ENCODE measurements around the gene ARL3. TPM values are rescaled to one million over a fixed set of nuclear protein-coding genes. Genes with fewer than 3 reads are reported as not detected.
"Not testable (repeated sequence)": the region's sequence is repeated elsewhere in the genome, so short reads cannot be mapped to it uniquely, and the experiment has no call there.

Gene ARL3
- total RNA-seq, 4 donors from 2014 or later: 11.0 to 17.7 (median 13.8) TPM

- peak in 1 of 5 experiments; percentile 14 for TF ChIP-seq CTCF (IDR thresholded peaks at IDR 0.05)
- TF ChIP-seq EP300 (IDR thresholded peaks at IDR 0.05): peak; percentile 61 to 100
- peak; percentile 64 to 91 for TF ChIP-seq POLR2A (IDR thresholded peaks at IDR 0.05)
- Histone ChIP-seq H3K9me3 (no peaks in the 10 kb centered on the region), H3K4me3 (peak within 1 kb of the TSS; percentile 58 to 99 (median 88)), H3K4me1 (peaks cover 0 to 47% (median 12%) of the 10 kb centered on the region in 4 donors), H3K27ac (peak within 1 kb of the TSS; percentile 81 to 98 (median 88)), H3K27me3 (no peaks in the 10 kb centered on the region), H3K36me3 (no peaks in the 10 kb centered on the region)
- DNase-seq (ENCODE audit: low spot score in 2 of 2): peak; percentile 90 to 99
- 0 to 1% methylated on average over 37 of the region's 37 CpGs for WGBS, 2 donors
Observed at GRCh38 chr10:102743588-102744373, 29.6 kb upstream of the ARL3 start, which contains the start of gene WBP1L. Gene WBP1L, plus strand, starts transcription at chr10:102743948. Its CDS starts 106 bp downstream, at chr10:102744054.

- peak overlapping the region in 1 of 4 donors; percentile 98 for H3K27ac ChIP-seq
- 30 to 34% methylated on average over 7 of the region's 7 CpGs for WGBS, 2 donors
Observed at GRCh38 chr10:102743078-102743587, 28.9 kb upstream of the ARL3 start.

GRCh38 chr10:102742313-102742712 lies 28.1 kb upstream of the ARL3 start:
- H3K27ac ChIP-seq; H3K4me3 ChIP-seq; H3K9me3 ChIP-seq; H3K36me3 ChIP-seq; H3K27me3 ChIP-seq; DNase-seq (ENCODE audit: low spot score in 2 of 2): not testable (repeated sequence)
- peaks cover 0 to 39% (median 12%) of the 10 kb centered on the region in 4 donors for H3K4me1 ChIP-seq
- WGBS, 2 donors: 86 to 87% methylated on average over 5 of the region's 5 CpGs

More at GRCh38 chr10:102743078-102743587, 28.9 kb upstream of the ARL3 start:
- Histone ChIP-seq H3K36me3 (peaks cover 0 to under 1% (median 0%) of the 10 kb centered on the region in 3 donors), H3K4me1 (peaks cover 0 to 41% (median 12%) of the 10 kb centered on the region in 4 donors), H3K27me3 (no peaks in the 10 kb centered on the region), H3K4me3 (peak overlapping the region in 3 of 4 donors; percentile 38 to 99 (median 90)), H3K9me3 (no peaks in the 10 kb centered on the region)
- TF ChIP-seq EP300 (IDR thresholded peaks at IDR 0.05): no peak
- TF ChIP-seq CTCF (IDR thresholded peaks at IDR 0.05): no peak
- no peak for TF ChIP-seq POLR2A (IDR thresholded peaks at IDR 0.05)
- no peak for DNase-seq (ENCODE audit: low spot score in 2 of 2)

DNA sequence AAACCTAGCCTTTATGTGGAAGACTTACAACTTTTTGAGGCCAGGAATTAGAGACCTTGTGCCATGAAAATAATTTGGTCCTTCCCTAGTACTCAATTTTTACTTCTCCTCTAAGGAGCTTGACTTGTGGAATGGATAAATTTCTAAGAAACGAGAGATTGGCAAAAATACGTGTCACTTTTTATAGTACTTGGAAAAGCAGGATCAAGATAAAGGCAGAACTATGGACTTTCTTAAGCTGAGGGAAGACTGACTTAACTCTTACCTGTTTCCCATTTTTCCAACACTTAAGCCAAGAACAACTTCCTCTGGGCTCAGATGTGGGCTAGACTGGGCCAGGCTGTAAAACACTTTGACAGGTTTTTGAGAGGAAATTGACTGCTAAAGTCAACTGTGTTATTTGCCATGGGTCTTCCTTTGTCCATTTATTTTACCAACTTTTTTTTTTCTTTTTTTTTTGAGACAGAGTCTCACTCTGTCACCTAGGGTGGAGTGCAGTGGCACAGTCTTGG lies 27.6 kb upstream of the ARL3 start:
- Histone ChIP-seq H3K4me3 (no peak overlapping the region), H3K36me3 (peaks cover 0 to 14% (median 0%) of the 10 kb centered on the region in 3 donors), H3K4me1 (peaks cover 0 to 36% (median 12%) of the 10 kb centered on the region in 4 donors), H3K27me3 (no peaks in the 10 kb centered on the region), H3K9me3 (no peaks in the 10 kb centered on the region), H3K27ac (no peak overlapping the region)
- DNase-seq (ENCODE audit: low spot score in 2 of 2): no peak
- no peak for TF ChIP-seq POLR2A (IDR thresholded peaks at IDR 0.05)
- no peak for TF ChIP-seq EP300 (IDR thresholded peaks at IDR 0.05)
- TF ChIP-seq CTCF (IDR thresholded peaks at IDR 0.05): no peak
- 66 to 80% methylated on average over 2 of the region's 2 CpGs for WGBS, 2 donors

DNA sequence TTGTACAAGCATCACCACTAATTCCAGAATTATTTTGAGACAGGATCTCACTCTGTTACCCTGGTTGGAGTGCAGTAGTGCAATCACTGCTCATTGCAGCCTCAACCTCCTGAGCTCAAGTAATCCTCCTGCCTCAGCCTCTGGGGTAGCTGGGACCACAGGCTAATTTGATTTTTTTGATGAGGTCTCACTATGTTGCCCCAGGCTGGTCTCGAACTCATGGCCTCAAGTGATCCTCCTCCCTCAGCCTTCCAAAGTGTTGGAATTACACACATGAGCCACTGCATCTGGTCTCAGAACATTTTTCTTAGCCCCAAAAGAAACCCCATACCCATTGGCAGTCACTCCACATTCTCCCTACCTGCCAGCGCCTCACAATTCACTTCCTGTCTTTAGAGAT lies 26.0 kb upstream of the ARL3 start:
- no peak for DNase-seq (ENCODE audit: low spot score in 2 of 2)
- H3K27me3 ChIP-seq: no peaks in the 10 kb centered on the region
- H3K4me3 ChIP-seq: no peak overlapping the region
- H3K4me1 ChIP-seq: peaks cover 0 to 32% (median 6%) of the 10 kb centered on the region in 4 donors
- peaks cover 0 to 26% (median 0%) of the 10 kb centered on the region in 3 donors for H3K36me3 ChIP-seq
- H3K27ac ChIP-seq: no peak overlapping the region
- no peaks in the 10 kb centered on the region for H3K9me3 ChIP-seq
- TF ChIP-seq POLR2A (IDR thresholded peaks at IDR 0.05) (no peak), EP300 (IDR thresholded peaks at IDR 0.05) (no peak), CTCF (IDR thresholded peaks at IDR 0.05) (no peak)
- whole genome bisulfite sequencing, 2 donors: 80 to 82% methylated on average over 2 of the region's 2 CpGs
